Left lung (tissue), 10 donors: ENCODE measurements around the gene SRPK2. TPM values are rescaled to one million over a fixed set of nuclear protein-coding genes. Genes with fewer than 3 reads are reported as not detected.

Experiments
- ATAC-seq: fragments of 200-7000 bp; cut with Tn5 transposase; one replicate; pipeline ENCODE4 v1.9.1; 2020; ENCODE audit warnings: moderate library complexity
- DNase-seq, 4 donors: peaks; one replicate each; pipeline ENCODE4 v3.0.0-alpha.2; 2013 to 2020
- H3K27ac ChIP-seq, 2 donors: fragments of 200-600 bp; sonication (generic) in 1 of 2; one replicate each; pipeline versions ENCODE4 v1.5.0 to v1.8.0; 2020 to 2021
- H3K27me3 ChIP-seq, 2 donors: fragments of 200-600 bp; sonication (generic) in 1 of 2; one replicate each; pipeline versions ENCODE4 v1.5.0 to v1.8.0; 2020 to 2021
- H3K36me3 ChIP-seq, 2 donors: fragments of 200-600 bp; sonication (generic) in 1 of 2; one replicate each; pipeline versions ENCODE4 v1.5.0 to v1.8.0; 2020 to 2021
- H3K4me1 ChIP-seq, 2 donors: fragments of 200-600 bp; one replicate each; pipeline ENCODE4 v1.8.0; 2021
- H3K4me3 ChIP-seq, 2 donors: fragments of 200-600 bp; sonication (generic) in 1 of 2; one replicate each; pipeline versions ENCODE4 v1.5.0 to v1.8.0; 2020 to 2021; ENCODE audit warnings: mild to moderate bottlenecking in 1 of 2
- H3K9me3 ChIP-seq, 2 donors: fragments of 200-600 bp; sonication (generic) in 1 of 2; one replicate each; pipeline versions ENCODE4 v1.5.0 to v1.8.0; 2020 to 2021
- intact Hi-C, 2 donors: fragments of 100-400 bp; cut with DNase I; formaldehyde crosslinking; loops; one replicate each; pipeline versions ENCODE4 v1.11.2 to v1.14.2; 2022
- polyA plus RNA-seq, 6 donors: library from polyadenylated mRNA; unstranded; fragments of 120-200 nt; gene quantifications; one replicate each; pipeline ENCODE4 v1.2.1, GENCODE V29; 2013; ENCODE audit not compliant: insufficient read length in 6 of 6
- total RNA-seq, 2 donors: library from RNA; stranded (reverse); fragmentation: NEBNext Ultra II Directional; extraction: Animal tissue kit (Norgen Biotek cat#: 25700); gene quantifications; one replicate each; pipeline ENCODE4 v1.2.1, GENCODE V29; 2021
- TF ChIP-seq, protein P1 (sequence below), 2 donors: fragments of 200-600 bp; sonication (generic) in 1 of 2; IDR thresholded peaks; one replicate each; pipeline versions ENCODE4 v1.5.0 to v1.8.0; 2021; ENCODE audit warnings: antibody characterized with exemption in 2 of 2
- donor health status: DM: no; HTN: yes; CAD: no.
- donor health status: DM: no; HTN: no; CAD: no.

The SRPK2 gene
- total and polyA plus RNA-seq, 8 donors: 42.9 to 63.4 (median 52.1) TPM

DNA sequence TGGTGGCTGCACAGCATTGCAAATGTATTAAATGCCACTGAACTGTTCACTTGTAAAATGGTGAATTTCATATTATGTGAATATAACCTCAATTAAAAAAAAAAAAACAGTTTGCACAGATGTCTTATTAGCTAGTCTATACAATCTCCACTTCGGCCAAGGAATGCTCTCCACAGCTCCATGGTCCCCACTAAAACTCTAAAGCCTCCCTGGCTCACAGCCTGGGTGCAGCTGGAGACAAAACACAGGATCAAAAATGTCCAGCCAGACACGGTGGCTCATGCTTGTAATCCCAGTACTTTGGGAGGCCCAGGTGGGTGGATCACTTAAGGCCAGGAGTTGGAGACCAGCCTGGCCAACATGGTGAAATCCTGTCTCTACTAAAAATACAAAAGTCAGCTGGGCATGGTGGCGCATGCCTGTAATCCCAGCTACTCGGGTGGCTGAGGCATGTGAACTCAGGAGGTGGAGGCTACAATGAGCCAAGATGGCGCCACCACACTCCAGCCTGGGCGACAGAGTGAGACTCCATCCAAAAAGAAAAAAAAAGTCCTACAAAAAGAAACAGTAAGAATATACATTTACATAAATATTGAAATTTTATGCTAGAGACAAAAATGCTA is 66.0 kb downstream of the SRPK2 start:
- Histone ChIP-seq H3K4me3 (no peak overlapping the region), H3K27me3 (no peaks in the 10 kb centered on the region), H3K36me3 (no peaks in the 10 kb centered on the region), H3K9me3 (no peaks in the 10 kb centered on the region), H3K4me1 (peaks cover 0 to 8% of the 10 kb centered on the region in 2 donors), H3K27ac (no peak overlapping the region)
- intact Hi-C loops: no loop called here
- DNase-seq (no peak), ATAC-seq (no peak)
- TF ChIP-seq, protein P1, sequence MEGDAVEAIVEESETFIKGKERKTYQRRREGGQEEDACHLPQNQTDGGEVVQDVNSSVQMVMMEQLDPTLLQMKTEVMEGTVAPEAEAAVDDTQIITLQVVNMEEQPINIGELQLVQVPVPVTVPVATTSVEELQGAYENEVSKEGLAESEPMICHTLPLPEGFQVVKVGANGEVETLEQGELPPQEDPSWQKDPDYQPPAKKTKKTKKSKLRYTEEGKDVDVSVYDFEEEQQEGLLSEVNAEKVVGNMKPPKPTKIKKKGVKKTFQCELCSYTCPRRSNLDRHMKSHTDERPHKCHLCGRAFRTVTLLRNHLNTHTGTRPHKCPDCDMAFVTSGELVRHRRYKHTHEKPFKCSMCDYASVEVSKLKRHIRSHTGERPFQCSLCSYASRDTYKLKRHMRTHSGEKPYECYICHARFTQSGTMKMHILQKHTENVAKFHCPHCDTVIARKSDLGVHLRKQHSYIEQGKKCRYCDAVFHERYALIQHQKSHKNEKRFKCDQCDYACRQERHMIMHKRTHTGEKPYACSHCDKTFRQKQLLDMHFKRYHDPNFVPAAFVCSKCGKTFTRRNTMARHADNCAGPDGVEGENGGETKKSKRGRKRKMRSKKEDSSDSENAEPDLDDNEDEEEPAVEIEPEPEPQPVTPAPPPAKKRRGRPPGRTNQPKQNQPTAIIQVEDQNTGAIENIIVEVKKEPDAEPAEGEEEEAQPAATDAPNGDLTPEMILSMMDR (IDR thresholded peaks at IDR 0.05): no peak

DNA sequence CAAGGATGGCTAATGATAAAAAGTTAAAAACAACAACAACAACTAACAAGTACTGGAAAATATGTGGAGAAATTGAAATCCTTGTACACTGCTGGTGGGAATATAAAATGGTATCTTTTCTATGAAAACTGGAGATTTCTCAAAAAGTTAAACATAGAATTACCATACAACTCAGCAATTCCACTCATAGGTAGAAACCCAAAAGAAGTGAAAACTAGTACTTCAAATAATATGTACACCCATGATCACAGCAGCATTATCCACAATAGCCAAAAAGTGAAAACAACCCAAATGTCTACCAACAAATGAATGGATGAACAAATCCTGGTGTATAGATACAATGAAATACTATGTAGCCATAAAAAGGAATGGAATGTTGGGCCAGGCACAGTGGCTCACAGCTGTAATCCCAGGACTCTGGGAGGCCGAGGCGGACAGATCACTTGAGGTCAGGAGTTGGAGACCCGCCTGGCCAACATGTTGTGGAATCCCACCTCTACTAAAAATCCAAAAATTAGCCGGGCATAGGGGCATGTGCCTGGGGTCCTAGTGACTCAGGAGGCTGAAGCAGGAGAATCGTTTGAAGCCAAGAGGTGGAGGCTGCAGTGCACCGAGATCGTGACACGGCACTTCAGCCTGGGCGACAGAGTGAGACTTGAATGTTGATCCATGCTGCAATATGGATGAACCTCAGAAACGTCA is 66.8 kb downstream of the SRPK2 start:
- DNase-seq (no peak), ATAC-seq (no peak)
- Histone ChIP-seq H3K36me3 (no peaks in the 10 kb centered on the region), H3K27me3 (no peaks in the 10 kb centered on the region), H3K27ac (no peak overlapping the region), H3K4me1 (peaks cover 0 to 8% of the 10 kb centered on the region in 2 donors), H3K4me3 (no peak overlapping the region), H3K9me3 (no peaks in the 10 kb centered on the region)
- TF ChIP-seq, protein P1 (IDR thresholded peaks at IDR 0.05): no peak
- intact Hi-C loops: no loop called here

DNA sequence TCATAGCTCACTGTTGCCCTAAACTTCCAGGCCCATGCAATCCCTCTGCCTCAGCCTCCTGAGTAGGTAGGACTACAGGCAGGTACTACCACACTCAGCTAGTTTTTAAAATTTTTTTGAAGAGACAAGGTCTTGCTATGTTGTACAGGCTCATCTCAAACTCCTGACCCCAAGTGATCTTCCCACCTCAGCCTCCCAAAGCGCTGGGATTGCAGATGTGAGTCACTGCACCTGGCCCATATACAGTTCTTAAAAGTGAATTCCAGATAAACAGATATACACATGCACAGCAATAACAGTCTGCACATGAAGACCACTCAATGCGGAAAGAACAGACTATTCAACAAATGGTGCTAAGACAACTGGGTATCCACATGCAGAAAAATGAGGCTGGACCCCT is 67.8 kb downstream of the SRPK2 start:
- intact Hi-C loops: no loop called here
- TF ChIP-seq, protein P1 (IDR thresholded peaks at IDR 0.05): no peak
- DNase-seq (no peak), ATAC-seq (no peak)
- H3K9me3 ChIP-seq: no peaks in the 10 kb centered on the region
- peaks cover 0 to 8% of the 10 kb centered on the region in 2 donors for H3K4me1 ChIP-seq
- no peaks in the 10 kb centered on the region for H3K27me3 ChIP-seq
- H3K4me3 ChIP-seq: no peak overlapping the region
- H3K36me3 ChIP-seq: no peaks in the 10 kb centered on the region
- no peak overlapping the region for H3K27ac ChIP-seq

DNA sequence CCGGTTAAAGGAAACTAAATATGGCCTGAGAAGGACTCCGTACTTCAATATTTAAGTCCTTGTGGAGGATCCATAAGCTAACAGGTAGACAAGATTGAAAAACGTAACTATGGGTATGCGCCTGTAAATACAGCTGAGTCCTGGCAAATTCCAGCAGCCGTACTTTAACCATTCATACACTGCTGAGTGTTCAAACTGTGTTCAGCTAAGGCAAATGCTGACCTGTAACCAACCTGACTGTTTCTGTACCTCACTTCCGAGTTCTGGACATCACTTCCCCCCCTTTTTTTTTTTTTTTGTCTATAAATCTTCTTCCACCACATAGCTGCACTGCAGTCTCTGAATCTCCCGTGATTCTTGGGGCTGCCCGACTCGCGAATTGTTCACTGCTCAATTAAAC is 69.1 kb downstream of the SRPK2 start:
- Histone ChIP-seq H3K4me1 (peaks cover 0 to 3% of the 10 kb centered on the region in 2 donors), H3K9me3 (no peaks in the 10 kb centered on the region), H3K36me3 (no peaks in the 10 kb centered on the region), H3K27me3 (no peaks in the 10 kb centered on the region), H3K27ac (no peak overlapping the region), H3K4me3 (no peak overlapping the region)
- TF ChIP-seq, protein P1 (IDR thresholded peaks at IDR 0.05): no peak
- intact Hi-C loops: no loop called here
- DNase-seq (no peak), ATAC-seq (peak; percentile 29)

DNA sequence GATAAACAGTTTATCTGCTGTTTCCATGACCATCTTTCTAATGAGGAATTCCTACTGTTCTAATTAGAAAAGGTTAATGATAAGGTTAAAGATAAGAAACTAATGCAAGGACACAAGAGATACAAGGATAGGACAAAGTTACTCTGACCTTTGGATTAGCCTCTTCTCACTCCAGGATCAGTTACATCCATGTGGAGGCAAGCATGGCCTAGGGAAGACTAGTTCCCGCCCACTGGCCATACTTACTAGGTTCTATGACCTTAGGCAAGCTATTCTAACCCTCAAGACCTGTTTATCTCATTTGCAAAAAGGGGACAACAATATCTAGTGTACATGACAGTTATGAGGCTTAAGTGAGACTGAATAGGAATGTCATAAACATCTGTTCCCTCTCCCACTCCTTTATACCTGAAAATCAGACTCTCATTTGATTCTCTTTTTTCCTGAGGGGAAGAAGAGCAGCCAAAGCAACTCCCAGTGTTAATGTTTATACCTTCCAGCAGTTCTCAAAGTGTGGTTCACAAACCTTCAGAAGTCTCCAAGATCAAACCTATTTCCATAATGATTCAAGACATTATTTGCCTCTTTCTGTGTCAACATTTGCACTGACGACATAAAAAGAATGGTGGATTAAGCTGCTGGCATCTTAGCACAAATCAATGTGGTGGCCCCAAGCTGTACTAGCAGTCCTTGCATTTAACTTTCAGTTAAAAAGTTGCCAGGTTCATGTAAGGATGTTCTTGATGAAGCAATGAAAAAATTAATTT is 72.0 kb downstream of the SRPK2 start:
- H3K9me3 ChIP-seq: no peaks in the 10 kb centered on the region
- TF ChIP-seq, protein P1 (IDR thresholded peaks at IDR 0.05): no peak
- DNase-seq (no peak), ATAC-seq (no peak)
- no peaks in the 10 kb centered on the region for H3K4me1 ChIP-seq
- no peaks in the 10 kb centered on the region for H3K27me3 ChIP-seq
- intact Hi-C loops: no loop called here
- H3K4me3 ChIP-seq: no peak overlapping the region
- no peaks in the 10 kb centered on the region for H3K36me3 ChIP-seq
- H3K27ac ChIP-seq: no peak overlapping the region
